HepG2 (cell line): ENCODE results near the gene DDOST. TPM values are rescaled to one million over a fixed set of nuclear protein-coding genes. Genes with fewer than 3 reads are reported as not detected.

Source experiments
- ATF2 ChIP-seq: sonication (generic); formaldehyde crosslinking; IDR thresholded peaks from 2 replicates; pipeline ENCODE4 v1.4.0; 2020; ENCODE audit warnings: missing genetic modification reagents
- E2F2 ChIP-seq: sonication (generic); formaldehyde crosslinking; IDR thresholded peaks from 2 replicates; pipeline ENCODE4 v1.4.0; 2020; ENCODE audit warnings: missing genetic modification reagents, borderline replicate concordance
- FOSL1 ChIP-seq: sonication (generic); formaldehyde crosslinking; IDR thresholded peaks from 2 replicates; pipeline ENCODE4 v1.9.0; 2021; ENCODE audit warnings: missing genetic modification reagents, borderline replicate concordance
- FOXK1 ChIP-seq: sonication (generic); formaldehyde crosslinking; IDR thresholded peaks from 2 replicates; pipeline ENCODE4 v1.4.0; 2020; ENCODE audit warnings: low read depth, missing genetic modification reagents, borderline replicate concordance
- HOMEZ ChIP-seq: IDR thresholded peaks from 2 replicates; pipeline ENCODE4 v1.6.1; 2016; ENCODE audit warnings: low read depth
- KLF9 ChIP-seq: IDR thresholded peaks from 2 replicates; pipeline ENCODE4 v1.6.1; 2016; ENCODE audit warnings: low read depth
- PHF20 ChIP-seq: sonication (generic); formaldehyde crosslinking; IDR thresholded peaks from 2 replicates; pipeline ENCODE4 v1.5.0; 2020; ENCODE audit warnings: mild to moderate bottlenecking, missing genetic modification reagents
- TARDBP ChIP-seq: sonication (generic); formaldehyde crosslinking; IDR thresholded peaks from 2 replicates; pipeline ENCODE4 v1.8.0; 2022; ENCODE audit warnings: mild to moderate bottlenecking, missing genetic modification reagents
- TERF1 ChIP-seq: sonication (generic); formaldehyde crosslinking; IDR thresholded peaks from 2 replicates; pipeline ENCODE4 v1.8.0; 2022; ENCODE audit warnings: mild to moderate bottlenecking, missing genetic modification reagents, moderate library complexity
- ZNF33A ChIP-seq: sonication (generic); formaldehyde crosslinking; IDR thresholded peaks from 2 replicates; pipeline ENCODE4 v1.5.1; 2020; ENCODE audit warnings: missing genetic modification reagents, mild to moderate bottlenecking, moderate library complexity, borderline replicate concordance
- ZNF687 ChIP-seq: sonication (generic); formaldehyde crosslinking; IDR thresholded peaks from 2 replicates; pipeline ENCODE4 v1.5.1; 2020; ENCODE audit warnings: mild to moderate bottlenecking, missing genetic modification reagents, moderate library complexity
- ZNF775 ChIP-seq: sonication (generic); formaldehyde crosslinking; IDR thresholded peaks from 2 replicates; pipeline ENCODE4 v1.4.0; 2020; ENCODE audit warnings: missing genetic modification reagents, mild to moderate bottlenecking, moderate library complexity, borderline replicate concordance
- ZNF788 ChIP-seq: sonication (generic); formaldehyde crosslinking; IDR thresholded peaks from 2 replicates; pipeline ENCODE4 v1.5.0; 2020; ENCODE audit warnings: mild to moderate bottlenecking, missing genetic modification reagents, borderline replicate concordance
- polyA plus RNA-seq, 8 experiments: library from polyadenylated mRNA; depleted of rRNA in 3 of 8; stranded (reverse) in 7 of 8; unstranded in 1 of 8; fragments of >200 nt; fragmentation: Illumina TruSeq in 4 of 8; extraction: Trizol in 4 of 8; gene quantifications; 2 replicates each; pipeline versions ENCODE4 v1.2.1 to v1.2.3, GENCODE V29; 2011 to 2016; ENCODE audit warnings: low read depth in 4 of 8, missing spikeins in 1 of 8, mixed read lengths in 1 of 8; ENCODE audit not compliant: insufficient read depth in 1 of 8
- total RNA-seq, 5 experiments: library from RNA; depleted of rRNA; stranded (reverse); fragments of >200 nt; fragmentation: Illumina TruSeq; extraction: Trizol; gene quantifications; 2 replicates each; pipeline ENCODE4 v1.2.3, GENCODE V29; 2016; ENCODE audit warnings: low read depth in 1 of 5
- TF ChIP-seq, protein P1 (sequence below): sonication (generic); formaldehyde crosslinking; conservative IDR thresholded peaks from 2 replicates; pipeline ENCODE4 v1.8.0; 2022; ENCODE audit warnings: low read depth, missing genetic modification reagents

The DDOST gene
- total and polyA plus RNA-seq, 2 of the 13 experiments (the other 11 are each of a cell fraction or from before 2014, with no cell fraction given), result 335 to 494 TPM

DNA sequence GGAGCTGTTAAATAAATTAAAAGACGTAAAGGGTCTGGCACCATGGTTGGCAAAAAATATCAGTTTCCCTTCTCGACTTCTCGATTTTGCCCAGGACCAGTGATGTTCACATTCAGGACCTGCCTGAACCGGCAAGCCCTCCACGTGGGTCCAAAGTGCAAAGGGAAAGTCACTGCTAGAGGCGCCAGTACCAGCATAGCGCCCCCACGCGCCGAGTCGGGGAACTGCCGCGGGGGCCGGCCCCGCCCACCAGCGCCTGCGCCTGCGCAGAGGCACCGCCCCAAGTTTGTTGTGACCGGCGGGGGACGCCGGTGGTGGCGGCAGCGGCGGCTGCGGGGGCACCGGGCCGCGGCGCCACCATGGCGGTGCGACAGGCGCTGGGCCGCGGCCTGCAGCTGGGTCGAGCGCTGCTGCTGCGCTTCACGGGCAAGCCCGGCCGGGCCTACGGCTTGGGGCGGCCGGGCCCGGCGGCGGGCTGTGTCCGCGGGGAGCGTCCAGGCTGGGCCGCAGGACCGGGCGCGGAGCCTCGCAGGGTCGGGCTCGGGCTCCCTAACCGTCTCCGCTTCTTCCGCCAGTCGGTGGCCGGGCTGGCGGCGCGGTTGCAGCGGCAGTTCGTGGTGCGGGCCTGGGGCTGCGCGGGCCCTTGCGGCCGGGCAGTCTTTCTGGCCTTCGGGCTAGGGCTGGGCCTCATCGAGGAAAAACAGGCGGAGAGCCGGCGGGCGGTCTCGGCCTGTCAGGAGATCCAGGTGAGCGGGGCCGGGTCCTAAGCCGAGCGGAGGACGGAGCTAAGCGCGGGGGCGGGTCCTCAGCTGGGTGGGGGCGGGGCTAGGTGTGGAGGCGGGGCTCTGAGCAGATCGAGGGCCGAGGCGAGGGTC is 27.7 kb downstream of the DDOST start, which contains the start of gene PINK1 (continued):
- TF ChIP-seq HOMEZ (peak; percentile 58; the same call in 1 of the 2 replicates), ZNF687 (CRISPR knock-in tag) (peak; percentile 83), ZNF775 (CRISPR knock-in tag) (no peak), ATF2 (peak; percentile 65; the same call in 1 of the 2 replicates), TARDBP (CRISPR knock-in tag) (no peak; the same call in 1 of the 2 replicates), PHF20 (CRISPR knock-in tag) (peak; percentile 35; the same call in 1 of the 2 replicates), E2F2 (CRISPR knock-in tag) (no peak), TERF1 (CRISPR knock-in tag) (no peak), FOXK1 (CRISPR knock-in tag) (peak; percentile 52; the same call in 1 of the 2 replicates), ZNF788 (peak; percentile 58; the same call in 1 of the 2 replicates), ZNF33A (CRISPR knock-in tag) (no peak), KLF9 (CRISPR knock-in tag) (no peak), FOSL1 (CRISPR knock-in tag) (no peak)
- TF ChIP-seq, protein P1, sequence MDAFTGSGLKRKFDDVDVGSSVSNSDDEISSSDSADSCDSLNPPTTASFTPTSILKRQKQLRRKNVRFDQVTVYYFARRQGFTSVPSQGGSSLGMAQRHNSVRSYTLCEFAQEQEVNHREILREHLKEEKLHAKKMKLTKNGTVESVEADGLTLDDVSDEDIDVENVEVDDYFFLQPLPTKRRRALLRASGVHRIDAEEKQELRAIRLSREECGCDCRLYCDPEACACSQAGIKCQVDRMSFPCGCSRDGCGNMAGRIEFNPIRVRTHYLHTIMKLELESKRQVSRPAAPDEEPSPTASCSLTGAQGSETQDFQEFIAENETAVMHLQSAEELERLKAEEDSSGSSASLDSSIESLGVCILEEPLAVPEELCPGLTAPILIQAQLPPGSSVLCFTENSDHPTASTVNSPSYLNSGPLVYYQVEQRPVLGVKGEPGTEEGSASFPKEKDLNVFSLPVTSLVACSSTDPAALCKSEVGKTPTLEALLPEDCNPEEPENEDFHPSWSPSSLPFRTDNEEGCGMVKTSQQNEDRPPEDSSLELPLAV, result no peak; the same call in 1 of the 2 replicates
